Hindlimb muscle (tissue), 1 donor: ENCODE measurements around the gene NPC2. TPM values are rescaled to one million over a fixed set of nuclear protein-coding genes. Genes with fewer than 3 reads are reported as not detected.
"Not testable (repeated sequence)": the region's sequence is repeated elsewhere in the genome, so short reads cannot be mapped to it uniquely, and the experiment has no call there.

Experiments used
- DNase-seq: peaks from one replicate; pipeline ENCODE4 v3.0.0-alpha.2; 2013
- polyA plus RNA-seq: library from polyadenylated mRNA; unstranded; fragments of 120-200 nt; gene quantifications from one replicate; pipeline ENCODE4 v1.2.1, GENCODE V29; 2013; ENCODE audit not compliant: insufficient read length

The NPC2 gene
- polyA plus RNA-seq, 1 donor: 82.5 TPM

DNA sequence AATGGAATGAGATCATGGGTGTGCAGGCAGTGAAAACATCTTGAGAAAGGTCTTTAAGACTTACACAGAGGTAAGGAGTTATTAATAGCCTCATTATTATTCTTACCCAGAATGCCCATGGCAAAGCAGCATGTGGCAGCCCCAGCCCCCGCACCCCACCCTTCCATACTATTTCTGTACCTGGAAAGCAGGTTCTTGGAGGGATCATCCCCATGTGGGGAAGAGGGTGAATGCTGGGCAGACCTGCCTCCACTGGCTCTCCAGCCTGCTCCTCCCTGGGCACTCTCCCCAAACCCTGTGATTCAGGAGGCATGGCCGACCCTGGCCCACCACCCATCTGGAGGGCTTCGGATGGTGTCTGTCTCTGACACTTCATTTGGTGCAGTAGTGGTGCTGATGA, 28.3 kb downstream of the NPC2 start:
- no peak for DNase-seq

DNA sequence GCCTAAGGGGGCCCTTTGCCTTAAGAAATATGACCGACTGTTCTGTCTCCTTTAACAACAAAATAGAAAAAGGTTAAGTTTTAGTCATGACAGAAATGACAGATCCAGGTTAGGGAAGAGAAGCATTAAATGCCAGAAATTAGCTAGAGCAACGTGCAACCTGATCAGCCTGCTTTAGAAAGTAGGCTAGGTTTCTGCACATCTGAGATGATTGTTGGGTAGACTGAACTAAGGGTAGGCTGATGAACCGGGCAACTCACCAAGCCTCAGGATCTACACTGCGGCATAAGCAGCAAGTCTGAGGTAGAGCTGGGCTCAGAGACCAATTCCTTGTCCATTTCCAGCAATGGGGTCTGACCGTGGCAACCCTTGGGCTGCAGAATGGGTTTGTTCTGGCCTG, 29.4 kb downstream of the NPC2 start:
- DNase-seq: no peak

- DNase-seq: no peak
These were observed 30.1 kb downstream of the NPC2 start for GRCh38 chr14:74462993-74463392.

DNA sequence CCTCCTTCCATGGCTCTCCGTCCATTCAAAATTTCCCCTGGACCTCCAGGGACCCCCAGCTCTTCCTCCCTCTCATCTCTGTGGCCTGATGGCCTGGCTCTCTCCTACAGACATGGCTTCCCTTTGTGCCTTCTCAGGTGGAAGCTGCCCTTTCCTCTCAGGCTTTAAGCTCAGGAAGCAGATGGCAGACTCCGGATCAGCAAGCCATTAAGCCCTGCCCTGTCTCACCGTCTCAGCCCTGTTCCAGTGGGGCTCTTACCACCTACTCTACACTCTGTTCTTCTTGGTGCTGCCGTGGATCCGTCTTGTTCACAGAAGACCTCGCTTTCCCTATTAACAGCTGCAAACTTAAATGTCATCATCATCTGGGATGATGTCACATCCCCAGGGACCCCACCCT, 33.1 kb downstream of the NPC2 start:
- no peak for DNase-seq

DNA sequence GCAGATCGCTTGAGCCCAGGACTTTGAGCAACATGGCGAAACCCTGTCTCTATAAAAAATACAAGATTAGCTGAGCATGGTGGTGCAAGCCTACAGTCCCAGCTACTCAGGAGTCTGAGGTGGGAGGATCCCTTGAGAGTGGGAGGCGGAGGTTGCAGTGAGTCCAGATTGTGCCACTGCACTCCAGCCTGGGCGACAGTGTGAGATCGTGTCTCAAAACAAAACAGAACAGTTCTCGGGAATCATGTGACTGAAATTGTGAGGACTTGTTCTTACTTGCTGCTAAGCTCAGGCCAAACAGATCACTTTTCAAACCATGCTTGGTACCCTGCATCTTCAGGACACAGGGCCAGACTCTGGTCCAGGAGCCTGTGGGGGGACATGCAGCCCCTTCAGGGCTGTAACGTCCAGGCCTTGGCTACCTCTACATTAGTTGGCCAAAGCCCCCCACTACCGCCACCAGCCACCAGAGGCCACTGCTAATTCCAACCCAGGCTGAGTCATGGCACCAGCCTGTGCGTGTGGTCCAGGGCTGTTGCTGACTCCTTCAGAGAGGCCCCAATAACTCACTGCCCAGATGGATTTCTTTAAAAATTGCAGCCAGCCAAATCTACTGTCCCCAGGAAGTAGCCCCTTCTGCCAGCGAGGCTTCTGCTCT, 33.7 kb downstream of the NPC2 start:
- DNase-seq: no peak

DNA sequence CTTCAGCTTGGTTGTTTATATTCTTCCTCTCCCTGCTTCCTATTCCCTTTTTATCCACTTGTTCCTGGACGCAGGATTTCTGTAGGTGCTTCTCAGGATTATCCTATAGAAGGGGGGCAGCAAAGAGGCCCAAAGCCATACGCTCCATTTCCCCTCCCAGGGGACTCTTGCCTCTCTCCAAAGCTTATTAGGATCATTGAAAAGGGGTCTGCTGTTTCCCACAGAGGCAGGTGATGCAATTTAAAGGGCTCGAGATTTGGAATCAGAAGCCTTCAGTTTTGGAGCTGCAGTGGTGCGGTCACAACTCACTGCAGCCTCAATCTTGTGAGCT, 35.6 kb downstream of the NPC2 start:
- no peak for DNase-seq

DNA sequence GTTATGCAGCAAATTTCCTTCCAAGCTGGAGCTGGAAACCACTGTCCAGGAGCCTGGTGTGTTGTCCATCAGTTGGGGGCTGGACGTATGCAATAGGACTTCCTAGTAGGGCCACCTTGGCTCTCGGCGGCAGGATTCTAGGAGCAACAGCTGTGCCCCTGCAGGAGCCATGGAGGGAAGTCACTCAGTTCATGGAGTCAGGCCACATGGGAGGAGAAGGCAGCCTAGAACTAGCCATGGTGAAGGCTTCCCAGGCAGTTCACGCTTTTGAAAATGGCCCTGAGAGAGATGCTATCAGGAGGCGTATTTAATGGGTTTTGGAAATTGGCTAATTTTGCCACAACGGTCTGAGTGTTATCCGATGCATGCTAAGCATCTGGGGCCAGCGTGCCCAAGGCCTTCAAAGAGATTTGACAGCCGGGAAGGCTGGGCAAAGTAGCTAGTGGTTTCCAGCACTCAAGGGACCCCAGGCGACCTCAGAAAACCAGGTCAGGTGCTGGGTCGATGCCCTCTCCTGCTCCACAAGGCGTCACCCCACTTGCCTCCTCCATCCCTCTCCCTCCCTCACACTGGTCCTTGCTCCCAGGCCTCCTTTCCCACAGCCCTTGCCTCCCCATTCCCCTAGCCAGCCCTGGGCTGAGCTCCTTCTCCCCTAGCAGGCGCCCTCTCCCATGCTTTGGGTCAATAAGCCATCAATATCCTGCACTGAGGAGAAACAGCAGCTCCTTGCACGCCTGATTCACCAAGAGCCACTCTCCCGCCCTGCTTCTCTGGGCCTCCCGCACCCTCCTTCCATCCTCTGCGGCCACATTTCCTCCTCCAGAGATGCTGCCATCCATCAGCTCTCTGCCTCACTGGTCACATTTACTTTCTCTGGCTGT, 36.2 kb downstream of the NPC2 start:
- DNase-seq: no peak

- DNase-seq: not testable (repeated sequence)
These were observed 38.7 kb downstream of the NPC2 start for GRCh38 chr14:74454397-74454796.

GRCh38 chr14:74444866-74445265, 48.2 kb downstream of the NPC2 start:
- no peak for DNase-seq

DNA sequence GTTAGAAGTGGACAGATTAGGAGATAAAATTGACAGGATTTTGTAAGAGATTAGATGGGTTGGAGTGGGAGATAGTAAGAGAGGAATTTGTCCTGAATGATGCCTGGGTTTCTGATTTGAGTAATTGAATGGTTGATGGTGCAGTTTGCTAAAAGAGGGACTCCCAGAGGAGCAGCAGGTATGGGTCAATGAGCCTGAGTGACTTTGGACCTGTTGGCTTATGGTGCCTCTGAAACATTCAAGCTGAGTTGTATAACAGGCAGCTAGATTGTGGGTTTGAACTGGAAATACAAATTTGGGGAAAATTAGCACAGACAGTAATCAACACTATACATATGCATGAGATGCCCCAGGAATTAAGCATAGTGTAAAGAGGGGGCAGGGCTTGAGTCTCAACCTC, 50.3 kb downstream of the NPC2 start:
- no peak for DNase-seq

DNA sequence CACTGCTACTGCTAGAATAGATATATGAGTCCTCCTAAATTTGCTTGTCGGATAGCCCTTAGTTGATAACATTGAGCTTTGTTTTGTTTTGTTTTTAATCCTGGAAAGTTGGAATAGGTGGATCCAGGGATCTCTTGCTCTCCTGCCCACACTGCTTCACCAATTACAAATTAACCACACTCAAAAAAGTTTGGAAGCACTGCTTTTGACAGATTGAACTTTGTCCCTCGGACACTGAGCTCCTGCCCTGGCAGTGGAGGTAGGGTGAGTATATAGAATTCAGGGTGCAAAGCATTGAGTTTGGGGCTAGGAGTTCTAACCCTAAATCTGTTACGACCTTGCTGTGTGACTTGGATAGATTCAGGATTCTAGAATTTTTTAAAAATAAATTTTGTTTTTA, 52.0 kb downstream of the NPC2 start:
- DNase-seq: no peak

- DNase-seq: no peak
These were observed 54.7 kb downstream of the NPC2 start for GRCh38 chr14:74438351-74438915.

DNA sequence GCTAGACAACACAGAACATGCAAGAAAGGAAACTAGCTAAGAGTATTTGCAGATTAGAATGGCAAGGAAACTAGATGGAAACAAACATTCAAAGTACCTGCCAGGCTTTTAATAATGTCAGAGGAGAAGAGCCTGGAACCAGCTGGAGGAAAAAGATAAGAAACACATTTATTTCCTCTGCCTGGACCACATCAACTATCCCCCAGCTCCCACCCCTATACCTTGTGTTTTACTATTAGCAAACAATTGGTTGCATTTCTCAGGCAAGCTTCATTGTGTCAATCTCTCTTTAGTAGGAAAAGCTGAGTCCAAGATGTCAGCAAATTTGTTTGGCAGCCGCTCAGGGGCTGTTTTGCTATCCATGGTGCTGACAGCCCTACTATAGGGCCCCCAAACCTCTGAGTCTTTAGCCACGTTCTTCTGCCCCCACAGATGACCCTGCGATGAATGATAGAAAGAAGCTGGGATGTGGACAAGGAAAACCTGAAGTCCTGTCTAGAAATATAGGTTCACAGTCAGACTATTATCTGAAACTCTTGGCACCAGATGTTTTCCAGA, 55.5 kb downstream of the NPC2 start:
- no peak for DNase-seq

- no peak for DNase-seq
These were observed 58.8 kb downstream of the NPC2 start for GRCh38 chr14:74434294-74434693.

DNA sequence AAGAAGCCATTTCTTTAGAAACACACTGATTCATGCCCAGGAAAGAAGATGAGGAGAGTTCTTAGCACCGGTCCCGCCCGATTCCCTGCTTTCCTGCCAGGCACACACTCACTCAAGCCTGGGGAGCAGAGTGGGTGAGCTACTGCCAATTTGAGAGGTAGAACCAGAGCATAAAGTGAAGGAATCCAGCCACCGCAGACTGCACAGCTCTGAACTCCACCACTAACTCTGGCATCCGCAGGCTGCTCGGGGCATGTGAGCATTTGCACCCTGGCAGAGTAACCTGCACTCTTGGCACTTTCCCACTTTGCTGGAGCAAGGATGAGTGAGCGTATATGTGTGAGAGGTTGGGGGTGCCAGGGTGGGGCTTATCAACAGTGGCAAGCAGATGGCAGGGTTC, 63.1 kb downstream of the NPC2 start:
- DNase-seq: no peak

Other genes starting within 250 kb of the NPC2 start
- gene ABCD4, start 190.4 kb downstream of the NPC2 start, polyA plus RNA-seq: 65.0 TPM
- not detected for gene VRTN, start 144.8 kb downstream of the NPC2 start, polyA plus RNA-seq
- not detected for gene SYNDIG1L, start 67.1 kb downstream of the NPC2 start, polyA plus RNA-seq
- gene ISCA2, start 460 bp upstream of the NPC2 start, polyA plus RNA-seq: 22.7 TPM
- gene LTBP2, start 118.9 kb upstream of the NPC2 start, polyA plus RNA-seq: 5.4 TPM
- gene AREL1, start 219.8 kb upstream of the NPC2 start, polyA plus RNA-seq: 18.1 TPM
- gene FCF1, start 219.8 kb upstream of the NPC2 start, polyA plus RNA-seq: 37.9 TPM